ENCODE data around the gene CCDC54.

CCDC54 gene

DNA sequence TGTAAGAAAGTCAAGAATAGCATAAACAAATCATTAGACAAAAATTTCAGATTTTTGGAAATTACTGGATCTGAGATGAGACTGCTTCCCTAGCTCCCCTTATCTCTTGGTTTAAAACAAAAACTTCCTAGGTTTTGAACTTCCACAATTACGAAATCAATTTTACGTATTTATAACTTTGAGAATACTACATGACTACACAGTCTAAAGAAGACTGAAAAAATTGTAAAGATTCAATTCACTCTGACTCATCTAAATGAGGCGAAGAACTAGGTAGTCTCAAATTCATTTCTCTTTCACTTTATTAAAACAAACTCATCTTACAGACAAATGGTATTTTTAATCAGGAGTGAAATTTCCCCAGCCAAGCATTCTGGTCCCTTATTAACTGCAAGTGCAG, 10.3 kb downstream of the CCDC54 start:
- Histone ChIP-seq H3K27ac (no peak overlapping the region), H3K4me3 (no peak overlapping the region)

- H3K27ac ChIP-seq: peak overlapping the region in 1 of 21 experiments; percentile 1
- H3K4me3 ChIP-seq: no peak overlapping the region
These were observed 15.4 kb downstream of the CCDC54 start for GRCh38 chr3:107392549-107393165.

GRCh38 chr3:107394502-107394901, 17.3 kb downstream of the CCDC54 start:
- Histone ChIP-seq H3K4me3 (no peak overlapping the region), H3K27ac (no peak overlapping the region)

DNA sequence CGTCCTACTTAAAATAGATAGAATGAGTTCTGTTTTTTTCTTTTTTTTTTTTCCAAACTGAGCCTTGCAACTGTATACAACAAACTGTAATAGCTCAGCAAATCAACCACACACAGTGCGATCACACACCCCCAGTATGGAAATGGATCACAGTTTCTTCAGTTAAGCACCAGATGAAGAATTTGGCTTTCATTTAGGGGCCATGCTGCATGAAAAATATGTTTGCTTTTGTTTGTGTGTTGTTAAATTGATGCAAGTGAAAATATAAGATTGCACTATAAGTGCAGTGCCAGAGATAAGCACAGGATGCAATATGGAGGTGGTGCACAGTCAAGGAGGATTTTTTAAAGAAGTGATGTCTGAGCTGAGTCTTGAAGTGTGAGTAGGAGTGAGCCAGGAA, 17.8 kb downstream of the CCDC54 start:
- no peak overlapping the region for H3K4me3 ChIP-seq
- no peak overlapping the region for H3K27ac ChIP-seq

DNA sequence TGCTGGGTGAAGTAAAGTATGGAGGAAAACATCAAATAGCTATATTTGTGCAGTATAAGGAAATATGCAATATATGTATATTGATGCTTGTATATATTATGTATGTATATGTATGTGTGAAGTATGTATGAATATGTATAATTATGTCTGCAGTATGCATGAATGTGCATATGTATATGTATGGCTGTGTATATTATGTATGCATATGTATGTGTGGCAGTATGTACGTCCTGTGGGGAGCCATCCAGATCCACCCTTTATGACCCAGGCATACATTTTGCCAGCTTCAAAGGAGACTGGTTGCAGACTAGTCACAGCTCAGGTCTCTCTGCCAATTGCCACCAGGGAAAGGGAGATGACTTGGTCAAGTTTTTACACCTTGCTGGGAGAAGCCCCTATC, 24.1 kb downstream of the CCDC54 start:
- Histone ChIP-seq H3K27ac (no peak overlapping the region), H3K4me3 (no peak overlapping the region)

DNA sequence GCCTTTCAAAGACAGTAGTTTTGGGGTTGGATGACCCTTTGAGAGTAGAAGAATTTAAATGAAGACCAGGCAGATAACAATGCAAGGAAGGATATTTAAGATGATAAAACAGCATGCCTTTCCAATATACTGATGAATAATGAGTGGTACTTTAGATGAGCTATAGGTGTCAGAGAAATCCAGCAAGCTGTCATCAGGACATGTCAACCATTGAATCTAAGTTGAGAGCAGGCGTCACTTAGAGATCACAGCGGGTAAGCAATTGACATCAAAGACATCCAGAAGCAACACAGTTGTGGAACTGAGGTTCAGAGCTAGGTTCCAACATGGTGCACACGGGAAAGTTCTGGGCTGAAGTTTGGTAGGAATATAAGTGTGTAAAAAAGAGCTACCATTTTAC, 25.0 kb downstream of the CCDC54 start:
- H3K4me3 ChIP-seq: no peak overlapping the region
- H3K27ac ChIP-seq: no peak overlapping the region

- peak overlapping the region in 1 of 21 experiments; percentile 28 for H3K27ac ChIP-seq
- H3K4me3 ChIP-seq: no peak overlapping the region
These were observed 27.7 kb downstream of the CCDC54 start for GRCh38 chr3:107404727-107405469.

DNA sequence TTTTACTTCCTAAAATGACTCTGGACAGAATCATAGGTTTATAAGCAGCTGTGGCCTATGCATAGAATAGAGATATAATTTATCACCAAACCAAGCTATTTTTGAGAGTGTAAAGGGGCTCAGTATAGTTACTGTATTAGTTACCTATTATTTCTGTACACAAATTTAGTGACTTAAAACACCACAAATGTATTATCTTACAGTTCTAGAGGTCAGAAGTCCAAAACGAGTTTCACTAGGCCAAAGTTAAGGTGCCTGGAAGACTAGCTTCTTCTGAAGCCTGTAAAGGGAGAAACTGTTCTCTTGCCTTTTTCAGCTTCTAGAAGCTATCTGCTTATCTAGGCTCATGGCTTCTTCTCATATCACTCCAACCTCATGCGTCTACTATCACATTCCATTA, 30.1 kb downstream of the CCDC54 start:
- H3K27ac ChIP-seq: no peak overlapping the region
- no peak overlapping the region for H3K4me3 ChIP-seq

GRCh38 chr3:107408513-107408912, 31.3 kb downstream of the CCDC54 start:
- H3K27ac ChIP-seq: no peak overlapping the region
- H3K4me3 ChIP-seq: no peak overlapping the region

GRCh38 chr3:107409365-107409764, 32.1 kb downstream of the CCDC54 start:
- Histone ChIP-seq H3K27ac (no peak overlapping the region), H3K4me3 (no peak overlapping the region)

- Histone ChIP-seq H3K27ac (no peak overlapping the region), H3K4me3 (no peak overlapping the region)
These were observed 33.4 kb downstream of the CCDC54 start for GRCh38 chr3:107410606-107411005.

GRCh38 chr3:107411056-107411455, 33.8 kb downstream of the CCDC54 start:
- Histone ChIP-seq H3K27ac (no peak overlapping the region), H3K4me3 (no peak overlapping the region)

GRCh38 chr3:107411779-107412178, 34.5 kb downstream of the CCDC54 start:
- H3K4me3 ChIP-seq: no peak overlapping the region
- no peak overlapping the region for H3K27ac ChIP-seq

- H3K4me3 ChIP-seq: no peak overlapping the region
- H3K27ac ChIP-seq: no peak overlapping the region
These were observed 35.1 kb downstream of the CCDC54 start for GRCh38 chr3:107412376-107412775.

DNA sequence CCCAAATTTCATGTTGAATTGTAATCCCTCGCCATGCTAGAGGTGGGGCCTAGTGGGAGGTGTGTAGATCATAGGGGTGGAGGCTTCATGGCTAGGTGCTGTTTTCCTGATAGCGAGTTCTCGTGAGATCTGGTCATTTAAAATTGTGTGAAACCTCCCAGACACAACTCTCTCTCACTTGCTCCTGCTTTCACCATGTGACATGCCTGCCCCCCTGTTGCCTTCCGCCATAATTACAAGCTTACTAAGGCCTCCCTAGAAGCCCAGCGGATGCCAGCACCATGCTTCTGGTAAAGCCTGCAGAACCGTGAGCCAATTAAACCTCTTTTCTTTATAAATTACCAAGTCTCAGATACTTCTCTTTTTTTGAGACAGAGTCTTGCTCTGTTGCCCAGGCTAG, 36.0 kb downstream of the CCDC54 start:
- Histone ChIP-seq H3K4me3 (no peak overlapping the region), H3K27ac (no peak overlapping the region)

DNA sequence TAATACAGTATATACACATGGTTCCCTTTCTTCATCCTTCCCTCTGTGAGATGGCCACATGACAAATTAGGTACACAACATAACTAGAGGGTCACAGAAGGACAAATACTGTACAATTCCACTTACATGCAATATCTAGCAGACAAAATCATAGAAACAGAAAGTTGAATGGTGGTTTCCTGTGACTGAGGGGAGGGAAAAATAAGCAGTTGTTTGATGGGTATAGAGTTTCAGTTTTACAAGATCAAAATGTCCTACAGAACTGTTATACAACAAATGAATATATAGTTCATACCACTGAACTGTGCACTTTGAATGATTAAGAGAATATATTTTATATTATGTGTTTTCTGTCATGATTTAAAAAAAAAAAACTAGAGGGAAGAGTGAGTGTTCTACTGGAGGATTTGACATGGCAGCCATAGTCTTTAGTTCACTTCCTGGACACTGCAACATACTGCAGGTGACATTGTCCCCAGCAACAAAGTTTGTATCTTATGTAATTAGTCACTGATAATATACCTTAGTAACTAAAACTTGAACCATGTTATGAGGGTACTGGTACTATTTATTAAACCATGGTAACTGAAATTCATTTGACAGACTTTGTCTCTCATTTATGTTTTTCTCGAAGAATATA, 37.2 kb downstream of the CCDC54 start:
- no peak overlapping the region for H3K4me3 ChIP-seq
- no peak overlapping the region for H3K27ac ChIP-seq

DNA sequence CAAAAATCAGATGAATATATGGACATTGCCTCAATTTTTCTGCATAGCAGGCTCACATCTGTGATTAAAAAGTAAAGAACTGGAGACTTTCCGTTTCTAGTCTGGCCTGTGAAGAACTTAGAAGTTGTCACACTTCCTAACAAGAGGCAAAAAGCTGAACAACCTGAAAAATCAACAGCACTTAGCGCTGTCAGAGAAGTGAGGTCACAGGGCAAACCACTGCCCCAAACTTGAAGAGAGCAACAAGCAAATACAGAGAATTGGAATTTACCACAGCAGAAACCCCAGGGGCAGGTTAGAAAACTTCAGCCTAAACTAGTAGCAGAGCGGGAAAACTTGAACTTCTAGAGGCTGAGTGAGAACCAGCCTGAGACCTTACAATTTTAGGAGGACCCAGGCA, 38.9 kb downstream of the CCDC54 start:
- no peak overlapping the region for H3K4me3 ChIP-seq
- no peak overlapping the region for H3K27ac ChIP-seq

DNA sequence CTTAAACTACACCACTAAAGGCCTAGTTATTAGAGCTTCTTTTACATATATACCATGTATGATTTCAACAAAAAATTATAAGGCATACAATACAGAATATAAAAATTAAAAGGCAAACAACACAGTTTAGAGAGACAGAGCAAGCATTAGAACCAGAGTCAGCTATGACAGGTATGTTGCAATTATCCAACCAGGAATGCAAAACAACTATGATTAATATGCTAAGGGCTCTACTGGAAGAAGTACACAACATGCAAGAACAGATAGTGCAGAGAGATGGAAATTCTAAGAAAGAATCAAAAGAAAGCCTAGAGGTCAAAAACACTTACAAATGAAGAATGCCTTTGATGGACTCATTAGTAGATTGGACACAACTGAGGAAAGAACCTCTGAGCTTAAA, 39.6 kb downstream of the CCDC54 start:
- no peak overlapping the region for H3K27ac ChIP-seq
- no peak overlapping the region for H3K4me3 ChIP-seq

GRCh38 chr3:107421170-107421792, 44.0 kb downstream of the CCDC54 start:
- H3K27ac ChIP-seq: no peak overlapping the region
- no peak overlapping the region for H3K4me3 ChIP-seq

- Histone ChIP-seq H3K4me3 (no peak overlapping the region), H3K27ac (no peak overlapping the region)
These were observed 44.6 kb downstream of the CCDC54 start for GRCh38 chr3:107421881-107422280.

GRCh38 chr3:107425033-107425432, 47.8 kb downstream of the CCDC54 start:
- Histone ChIP-seq H3K4me3 (no peak overlapping the region), H3K27ac (no peak overlapping the region)

All from skin epidermis (tissue), 12 donors.